Upper lobe of left lung (tissue), 4 donors: ENCODE data around the gene RAPGEF2.

Experiments
- EP300 ChIP-seq, 4 donors: sonication (generic); formaldehyde crosslinking; IDR thresholded peaks; one replicate each; pipeline ENCODE4 v1.5.1; 2017; ENCODE audit warnings: antibody characterized with exemption in 4 of 4, control low read depth in 2 of 4
- TF ChIP-seq, protein P1 (sequence below), 6 experiments: fragments of 450-650 bp in 4 of 6; fragments of 200-600 bp in 2 of 6; sonication (generic) in 2 of 6; IDR thresholded peaks; one replicate each; pipeline ENCODE4 v1.5.1; 2016 to 2019; ENCODE audit warnings: antibody characterized with exemption in 6 of 6

DNA sequence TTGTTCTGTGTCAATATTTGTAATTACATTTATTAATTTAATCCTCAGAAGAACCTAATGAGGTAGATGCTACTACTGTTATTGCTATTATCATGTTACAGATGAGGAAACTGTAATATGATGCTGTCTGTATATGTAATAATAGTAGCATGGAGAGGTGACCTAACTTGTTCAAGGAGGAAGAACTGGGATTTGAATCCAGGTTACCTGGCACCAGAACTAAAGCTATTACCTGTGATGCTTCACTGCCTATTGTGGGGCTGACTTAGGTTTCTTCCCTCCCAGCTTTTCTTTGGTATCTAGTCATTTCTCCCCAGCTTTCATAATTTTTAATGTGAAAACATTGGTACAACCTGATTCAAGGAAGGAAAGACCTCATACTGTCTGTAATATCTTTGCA lies 43.6 kb downstream of the RAPGEF2 start:
- TF ChIP-seq, protein P1, sequence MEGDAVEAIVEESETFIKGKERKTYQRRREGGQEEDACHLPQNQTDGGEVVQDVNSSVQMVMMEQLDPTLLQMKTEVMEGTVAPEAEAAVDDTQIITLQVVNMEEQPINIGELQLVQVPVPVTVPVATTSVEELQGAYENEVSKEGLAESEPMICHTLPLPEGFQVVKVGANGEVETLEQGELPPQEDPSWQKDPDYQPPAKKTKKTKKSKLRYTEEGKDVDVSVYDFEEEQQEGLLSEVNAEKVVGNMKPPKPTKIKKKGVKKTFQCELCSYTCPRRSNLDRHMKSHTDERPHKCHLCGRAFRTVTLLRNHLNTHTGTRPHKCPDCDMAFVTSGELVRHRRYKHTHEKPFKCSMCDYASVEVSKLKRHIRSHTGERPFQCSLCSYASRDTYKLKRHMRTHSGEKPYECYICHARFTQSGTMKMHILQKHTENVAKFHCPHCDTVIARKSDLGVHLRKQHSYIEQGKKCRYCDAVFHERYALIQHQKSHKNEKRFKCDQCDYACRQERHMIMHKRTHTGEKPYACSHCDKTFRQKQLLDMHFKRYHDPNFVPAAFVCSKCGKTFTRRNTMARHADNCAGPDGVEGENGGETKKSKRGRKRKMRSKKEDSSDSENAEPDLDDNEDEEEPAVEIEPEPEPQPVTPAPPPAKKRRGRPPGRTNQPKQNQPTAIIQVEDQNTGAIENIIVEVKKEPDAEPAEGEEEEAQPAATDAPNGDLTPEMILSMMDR (IDR thresholded peaks at IDR 0.05) = no peak
- no peak for TF ChIP-seq EP300 (IDR thresholded peaks at IDR 0.05)
